DMS114 treated with DMSO at 0.1 percent for 48 hours (cell line): ENCODE data around the gene SVOPL.

Source experiments
- DNase-seq: peaks from one replicate; lab custom pipeline; 2025; ENCODE audit not compliant: unreplicated experiment; lab: John Stamatoyannopoulos, UW

The SVOPL gene

GRCh38 chr7:138662076-138662990 lies 38.8 kb downstream of the SVOPL start:
- no peak for DNase-seq

GRCh38 chr7:138661069-138661635 lies 40.0 kb downstream of the SVOPL start:
- DNase-seq: no peak

GRCh38 chr7:138658889-138659288 lies 42.3 kb downstream of the SVOPL start:
- DNase-seq: no peak

DNA sequence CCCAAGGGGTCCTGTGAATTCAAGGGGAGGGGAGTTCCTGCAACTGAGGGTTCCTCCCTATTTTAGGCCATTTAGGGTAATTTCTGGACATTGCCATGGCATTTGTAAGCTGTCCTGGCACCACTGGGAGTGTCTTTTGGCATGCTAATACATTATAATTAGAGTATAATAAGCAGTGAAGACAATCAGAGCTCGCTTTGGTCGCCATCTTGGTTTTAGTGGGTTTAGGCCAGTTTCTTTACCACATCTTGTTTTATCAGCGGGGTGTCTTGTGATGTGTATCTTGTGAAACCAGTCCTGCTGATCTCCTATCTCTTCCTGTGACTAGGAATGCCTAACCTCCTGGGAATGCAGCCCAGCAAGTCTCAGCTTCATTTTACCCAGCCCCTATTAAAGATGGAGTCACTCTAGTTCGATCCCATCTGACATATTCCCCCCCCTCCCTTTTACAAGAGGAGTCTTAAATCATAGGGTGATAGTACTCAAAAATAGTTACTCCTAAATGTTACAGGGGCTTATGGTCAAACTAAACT lies 43.2 kb downstream of the SVOPL start:
- DNase-seq: no peak

GRCh38 chr7:138656952-138657351 lies 44.2 kb downstream of the SVOPL start:
- no peak for DNase-seq

DNA sequence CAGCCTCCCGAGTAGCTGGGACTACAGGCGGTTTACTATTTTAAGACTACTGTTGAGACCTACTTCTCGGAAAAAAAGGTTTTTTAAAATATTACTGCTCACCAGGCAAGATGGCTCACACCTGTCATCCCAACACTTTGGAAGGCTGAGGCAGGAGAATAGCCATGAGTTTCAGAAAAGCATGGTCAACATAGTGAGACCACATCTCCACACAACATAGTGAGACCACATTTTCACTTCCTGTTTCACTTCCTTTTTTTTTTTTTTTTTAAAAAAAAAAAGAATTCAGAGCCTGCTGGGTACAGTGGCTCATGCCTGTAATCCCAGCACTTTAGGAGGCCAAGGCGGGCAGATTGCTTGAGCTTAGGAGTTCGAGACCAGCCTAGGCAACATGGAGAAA lies 46.5 kb downstream of the SVOPL start:
- DNase-seq: no peak

GRCh38 chr7:138649506-138649905 lies 51.7 kb downstream of the SVOPL start:
- DNase-seq: no peak

DNA sequence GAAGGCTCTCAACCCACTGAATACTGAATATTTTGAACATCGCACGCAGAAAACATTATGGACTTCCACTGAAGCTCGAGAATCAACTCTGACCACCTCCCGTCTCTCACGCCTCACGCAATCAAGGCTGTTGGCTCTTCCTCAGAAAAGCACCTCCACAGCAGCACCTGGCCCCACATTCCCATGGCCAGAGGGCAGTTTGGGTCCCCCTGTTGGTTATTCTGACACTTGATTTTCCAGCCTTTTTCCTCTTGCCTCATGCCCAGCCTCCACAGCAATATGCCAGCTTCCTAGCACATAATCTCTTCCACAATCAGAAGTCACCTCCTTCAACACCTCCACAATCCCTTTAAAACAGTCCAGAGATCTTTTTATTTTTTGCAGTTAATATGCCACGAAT lies 55.9 kb downstream of the SVOPL start:
- DNase-seq: no peak

DNA sequence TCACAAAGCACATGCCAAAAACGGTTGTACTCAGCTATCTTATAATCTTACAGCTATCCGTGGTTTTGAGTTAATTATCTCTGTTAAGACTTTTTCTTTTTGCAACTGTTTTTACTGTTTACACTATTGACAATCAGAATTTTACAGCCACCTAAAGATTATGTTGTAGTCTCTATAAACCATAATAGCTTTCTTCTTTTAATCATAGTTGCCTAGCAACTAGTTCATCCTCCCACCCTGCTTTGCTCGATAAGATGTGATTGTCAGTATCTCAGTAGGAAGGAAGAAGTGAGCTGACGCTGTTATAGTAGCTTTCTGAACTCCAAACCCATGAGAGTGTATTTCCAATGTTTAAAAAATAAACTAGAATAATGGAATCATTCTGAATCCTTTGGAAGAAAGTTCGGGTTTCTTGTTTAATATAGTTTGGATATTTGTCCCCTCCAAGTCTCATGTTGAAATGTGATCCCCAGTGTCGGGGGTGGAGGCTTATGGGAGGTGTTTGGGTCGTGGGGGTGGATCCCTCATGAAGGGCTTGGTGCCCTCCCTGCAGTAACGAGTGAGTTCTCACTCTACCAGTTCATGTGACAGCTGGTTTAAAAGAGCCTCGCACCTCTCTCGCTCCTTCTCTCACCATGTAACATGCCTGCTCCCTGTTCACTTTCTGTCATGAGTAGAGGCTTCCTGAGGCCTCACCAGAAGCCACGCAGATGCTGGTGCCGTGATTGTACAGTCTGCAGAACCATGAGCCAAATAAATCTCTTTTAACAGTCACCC lies 68.1 kb downstream of the SVOPL start:
- no peak for DNase-seq

DNA sequence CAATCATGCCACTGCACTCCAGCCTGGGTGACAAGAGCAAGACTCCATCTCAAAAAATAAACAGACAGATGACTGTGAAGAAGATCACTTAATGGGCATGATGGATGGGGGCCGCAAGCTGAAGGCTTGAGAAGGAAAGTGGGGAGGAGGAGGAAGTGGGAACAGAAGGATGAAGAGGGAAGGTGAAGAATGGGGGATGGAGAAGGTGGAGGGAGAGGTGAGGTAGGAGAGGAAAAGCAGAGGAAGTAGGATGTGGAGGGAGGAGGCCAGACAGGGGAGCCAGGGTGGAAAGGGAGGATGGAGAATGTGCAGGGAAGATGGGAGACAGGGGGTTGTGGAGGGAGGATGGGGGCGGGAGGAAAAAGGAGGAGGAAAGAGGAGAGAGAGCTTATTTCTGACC lies 68.8 kb downstream of the SVOPL start:
- DNase-seq: no peak

DNA sequence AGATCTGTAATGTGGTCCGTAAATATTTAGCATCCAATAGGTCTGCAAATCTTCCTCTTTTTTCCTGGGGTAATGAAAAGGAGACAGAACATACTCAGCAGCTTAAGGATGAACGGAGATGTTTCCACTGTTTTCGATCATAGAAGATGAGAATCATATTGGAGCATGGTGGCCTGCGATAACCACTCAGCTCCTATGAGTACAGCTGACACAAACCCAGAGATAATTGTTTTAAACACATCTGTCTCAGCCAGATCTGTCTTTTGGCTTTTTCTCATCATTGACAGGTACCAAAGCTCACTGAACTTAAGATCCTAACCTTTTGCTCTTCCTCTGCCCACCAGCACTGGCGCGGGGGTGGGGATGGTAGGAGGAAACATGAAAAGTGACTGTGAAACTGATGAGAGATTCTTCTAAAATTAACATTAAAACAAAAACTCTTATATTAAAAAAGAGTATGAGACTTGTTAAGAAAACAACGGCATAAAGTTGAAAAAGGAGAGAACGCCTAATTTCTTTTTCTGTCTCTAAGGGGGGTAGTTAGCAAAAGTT lies 71.0 kb downstream of the SVOPL start:
- DNase-seq: no peak

GRCh38 chr7:138627361-138627760 lies 73.8 kb downstream of the SVOPL start:
- DNase-seq: no peak

GRCh38 chr7:138626846-138627245 lies 74.3 kb downstream of the SVOPL start:
- DNase-seq: no peak

DNA sequence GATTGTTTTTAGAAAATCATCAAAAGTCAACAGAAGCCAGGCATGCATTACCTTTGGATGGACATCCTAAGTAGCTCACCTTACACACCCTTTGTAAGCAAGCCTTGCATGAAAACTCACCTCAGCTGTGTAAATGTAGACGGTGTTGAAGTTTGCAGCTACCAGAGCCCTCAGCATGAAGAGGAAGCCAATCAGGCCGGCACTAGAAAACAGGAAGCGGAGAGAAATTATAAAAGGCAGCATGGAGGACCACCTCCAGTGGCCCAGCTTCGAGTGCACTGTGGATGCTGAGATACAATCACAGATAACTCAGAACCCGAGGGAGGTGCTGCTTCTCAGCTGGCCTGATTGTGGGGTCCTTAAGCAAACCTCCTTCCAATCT lies 75.3 kb downstream of the SVOPL start:
- DNase-seq: no peak

DNA sequence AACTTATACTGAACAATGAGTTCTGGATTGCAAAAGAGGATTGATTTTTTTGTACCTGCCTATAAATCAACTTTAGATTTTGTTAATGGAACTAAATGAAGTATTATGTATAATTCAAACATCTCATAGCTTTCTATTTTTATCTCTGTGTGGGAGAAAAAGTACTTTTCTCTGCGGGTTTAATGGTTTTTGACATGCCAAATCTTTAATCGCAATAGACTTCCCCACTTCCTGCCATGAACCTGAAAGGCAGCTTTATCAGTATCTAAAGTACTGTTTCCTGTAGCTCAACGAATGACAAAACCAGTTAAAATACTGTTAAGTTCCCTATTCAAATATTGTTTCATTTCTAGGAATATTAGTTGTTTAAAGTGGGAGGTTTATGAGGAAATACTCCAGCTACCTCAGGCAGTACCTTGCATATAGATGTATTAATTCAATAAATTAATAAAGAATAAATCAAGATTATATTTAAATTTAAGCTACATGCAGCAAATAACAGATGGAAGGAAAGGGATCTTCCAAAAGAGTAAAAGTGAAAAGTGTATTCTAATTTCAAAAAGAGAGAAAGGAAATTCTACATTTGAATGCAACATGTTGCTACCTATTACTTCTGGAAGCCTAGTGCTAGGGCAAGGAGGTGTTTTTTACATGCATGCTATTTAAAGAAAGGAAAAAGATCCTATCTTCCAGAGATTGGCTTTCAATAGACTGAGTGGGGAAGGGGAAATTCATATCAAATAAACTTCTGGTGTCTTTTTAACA lies 75.9 kb downstream of the SVOPL start:
- no peak for DNase-seq

DNA sequence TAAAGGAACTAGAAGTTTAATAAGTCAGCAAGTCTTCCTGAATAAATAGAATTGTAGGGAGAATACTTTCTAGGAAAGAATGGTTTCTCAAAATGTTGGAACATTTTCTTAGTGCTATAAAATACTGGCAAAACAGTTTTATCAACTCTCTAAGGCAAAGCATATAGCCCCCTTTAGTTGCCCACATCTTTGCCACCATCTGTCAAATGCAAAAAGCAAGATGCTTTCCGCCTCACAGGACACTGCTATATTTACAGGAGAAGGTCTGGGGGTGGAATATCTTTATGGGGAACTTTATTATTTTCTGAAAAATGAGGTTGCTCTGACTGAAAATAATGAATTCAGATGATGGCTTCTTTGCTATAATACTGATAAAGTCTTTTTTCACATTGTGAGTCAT lies 78.3 kb downstream of the SVOPL start:
- DNase-seq: no peak

DNA sequence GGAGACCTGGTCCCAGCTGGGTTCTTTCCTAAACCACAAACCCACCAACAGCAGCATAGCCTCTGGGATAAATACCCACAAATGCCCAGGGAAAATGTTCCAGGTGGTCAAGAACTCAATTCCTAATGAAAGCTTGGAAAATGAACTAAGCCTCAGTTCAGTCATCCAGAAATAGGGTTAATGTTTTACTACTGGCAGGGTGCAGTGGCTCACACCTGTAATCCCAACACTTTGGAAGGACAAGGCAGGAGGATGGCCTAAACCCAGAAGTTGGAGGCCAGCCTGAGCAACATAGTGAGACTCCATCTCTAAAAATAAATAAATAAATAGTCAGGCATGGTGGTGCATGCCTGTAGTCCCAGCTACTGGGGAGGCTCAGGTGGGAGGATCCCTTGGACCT lies 82.2 kb downstream of the SVOPL start:
- DNase-seq: no peak

DNA sequence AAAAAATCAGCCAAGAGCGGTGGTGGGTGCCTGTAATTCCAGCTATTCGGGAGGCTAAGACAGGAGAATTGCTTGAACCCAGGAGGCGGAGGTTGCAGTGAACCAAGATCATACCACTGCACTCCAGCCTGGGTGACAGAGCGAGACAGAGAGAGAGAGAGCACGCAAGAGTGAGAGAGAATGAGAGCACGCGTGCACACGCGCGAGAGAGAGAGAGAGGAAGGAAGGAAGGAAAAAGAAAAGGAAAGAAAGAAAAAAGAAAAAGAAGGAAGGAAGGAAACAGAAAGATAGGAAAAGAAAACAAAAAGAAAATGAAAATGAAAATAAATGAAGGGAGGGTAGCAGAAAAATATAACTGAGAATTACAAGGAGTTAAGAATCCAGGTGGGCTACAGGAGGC lies 82.7 kb downstream of the SVOPL start:
- no peak for DNase-seq

- no peak for DNase-seq
These were observed 85.1 kb downstream of the SVOPL start for GRCh38 chr7:138616085-138616484.

DNA sequence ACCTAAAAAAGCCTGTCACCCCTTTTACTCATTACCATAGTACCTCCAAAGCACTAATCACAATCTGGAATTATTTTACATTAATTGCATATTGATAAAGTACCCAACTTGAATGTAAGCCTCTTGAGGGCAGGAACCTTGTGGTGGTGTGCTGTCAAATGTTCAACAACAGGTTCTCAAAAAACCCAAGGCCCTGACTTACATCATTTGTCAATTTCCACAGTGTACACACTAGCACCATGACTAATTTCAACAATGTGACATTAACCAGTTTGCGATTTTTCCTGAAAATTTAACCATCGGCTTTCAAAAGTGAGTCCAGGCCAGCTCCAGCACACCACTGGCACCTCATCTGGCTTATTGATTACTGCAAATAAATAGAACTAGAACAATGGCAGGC lies 87.5 kb downstream of the SVOPL start:
- no peak for DNase-seq
